Neuronal stem cell (in vitro differentiated cells): ENCODE measurements around the gene CELA2A.
"Not testable (repeated sequence)": the region's sequence is repeated elsewhere in the genome, so short reads cannot be mapped to it uniquely, and the experiment has no call there.

Source experiments
- DNase-seq: peaks from one replicate; pipeline ENCODE4 v3.0.0-alpha.2; 2013; ENCODE audit warnings: low spot score
- H2AFZ ChIP-seq: one replicate; pipeline ENCODE4 v1.6.1; 2013; ENCODE audit warnings: mild to moderate bottlenecking, low read length, inconsistent platforms
- H2AK5ac ChIP-seq: 2 replicates; pipeline ENCODE4 v1.6.1; 2013; ENCODE audit warnings: low read depth, mild to moderate bottlenecking, inconsistent platforms, low read length, moderate library complexity, mixed read lengths
- H2BK120ac ChIP-seq: 2 replicates; pipeline ENCODE4 v1.6.1; 2013; ENCODE audit warnings: low read depth, mild to moderate bottlenecking, inconsistent platforms, low read length, moderate library complexity, mixed read lengths
- H2BK12ac ChIP-seq: one replicate; pipeline ENCODE4 v1.6.1; 2013; ENCODE audit warnings: low read length, inconsistent platforms
- H2BK15ac ChIP-seq: 2 replicates; pipeline ENCODE4 v1.6.1; 2013; ENCODE audit warnings: mild to moderate bottlenecking, low read length, inconsistent platforms, mixed read lengths
- H2BK5ac ChIP-seq: one replicate; pipeline ENCODE4 v1.6.1; 2013; ENCODE audit warnings: inconsistent platforms, mild to moderate bottlenecking, low read length, moderate library complexity
- H3K14ac ChIP-seq: one replicate; pipeline ENCODE4 v1.6.1; 2013; ENCODE audit warnings: low read length, inconsistent platforms
- H3K18ac ChIP-seq: 2 replicates; pipeline ENCODE4 v1.6.1; 2013; ENCODE audit warnings: low read length, inconsistent platforms
- H3K23ac ChIP-seq: 2 replicates; pipeline ENCODE4 v1.6.1; 2013; ENCODE audit warnings: low read depth, mild to moderate bottlenecking, mixed read lengths, low read length, inconsistent platforms; ENCODE audit not compliant: poor library complexity
- H3K27ac ChIP-seq: replicated peaks from 3 replicates; pipeline ENCODE4 v1.5.1; 2013; ENCODE audit warnings: low read length, inconsistent platforms
- H3K27me3 ChIP-seq, 3 experiments: 2 replicates each; pipeline ENCODE4 v1.6.1; 2013; ENCODE audit warnings: low read length in 3 of 3, mild to moderate bottlenecking in 2 of 3, inconsistent platforms in 1 of 3, low read depth in 1 of 3, mixed read lengths in 1 of 3, moderate library complexity in 1 of 3; ENCODE audit not compliant: control insufficient read depth in 3 of 3, insufficient read depth in 3 of 3
- H3K36me3 ChIP-seq, 2 donors: replicated peaks in 1 of 2; 2 replicates each; pipeline ENCODE4 v1.6.1; 2013; ENCODE audit warnings: low read length in 2 of 2; ENCODE audit not compliant: control insufficient read depth in 2 of 2, insufficient read depth in 2 of 2
- H3K4ac ChIP-seq: 2 replicates; pipeline ENCODE4 v1.6.1; 2013; ENCODE audit warnings: inconsistent platforms, mild to moderate bottlenecking, low read length, moderate library complexity
- H3K4me1 ChIP-seq, 2 donors: 1 replicate in 1 of 2; 2 replicates in 1 of 2; pipeline ENCODE4 v1.6.1; 2013; ENCODE audit warnings: low read length in 2 of 2, low read depth in 1 of 2; ENCODE audit not compliant: control insufficient read depth in 2 of 2, insufficient read depth in 1 of 2
- H3K4me2 ChIP-seq: one replicate; pipeline ENCODE4 v1.6.1; 2013; ENCODE audit warnings: mild to moderate bottlenecking, low read length, inconsistent platforms; ENCODE audit not compliant: insufficient read depth, poor library complexity, severe bottlenecking
- H3K4me3 ChIP-seq, 2 donors: 2 replicates each; pipeline ENCODE4 v1.5.1; 2013; ENCODE audit warnings: low read length in 2 of 2, mild to moderate bottlenecking in 2 of 2, inconsistent platforms in 1 of 2, moderate library complexity in 1 of 2
- H3K79me1 ChIP-seq: one replicate; pipeline ENCODE4 v1.6.1; 2013; ENCODE audit warnings: low read depth, mild to moderate bottlenecking, inconsistent platforms, low read length, moderate library complexity
- H3K9ac ChIP-seq: one replicate; pipeline ENCODE4 v1.6.1; 2013; ENCODE audit warnings: mild to moderate bottlenecking, low read depth, low read length, inconsistent platforms; ENCODE audit not compliant: poor library complexity
- H3K9me3 ChIP-seq, 2 donors: replicated peaks in 1 of 2; 2 replicates each; pipeline versions ENCODE3 to v1.6.1; 2013; ENCODE audit warnings: low read length in 2 of 2, mild to moderate bottlenecking in 2 of 2, inconsistent platforms in 1 of 2, low read depth in 1 of 2, mixed read lengths in 1 of 2, moderate library complexity in 1 of 2; ENCODE audit not compliant: control insufficient read depth in 2 of 2, insufficient read depth in 1 of 2
- H4K8ac ChIP-seq: one replicate; pipeline ENCODE4 v1.6.1; 2013; ENCODE audit warnings: low read depth, mild to moderate bottlenecking, inconsistent platforms, low read length, moderate library complexity
- H4K91ac ChIP-seq: one replicate; pipeline ENCODE4 v1.6.1; 2013; ENCODE audit warnings: low read length, low read depth, mild to moderate bottlenecking, inconsistent platforms; ENCODE audit not compliant: poor library complexity
- WGBS, 2 donors: extraction: QIAGEN DNeasy Blood & Tissue Kit; methylation state at CpG; one replicate each; pipeline ENCODE4 v1.1.7; 2013; ENCODE audit warnings: missing lambda C conversion rate in 2 of 2, mixed read lengths in 1 of 2; ENCODE audit not compliant: insufficient read length in 2 of 2, insufficient replicate concordance in 1 of 2; ENCODE audit errors: extremely low coverage in 2 of 2; 5-methylcytosine and 5-hydroxymethylcytosine counted together

Gene CELA2A

GRCh38 chr1:15469821-15470448, 13.4 kb downstream of the CELA2A start:
- not testable (repeated sequence) for H3K18ac ChIP-seq, H2BK15ac ChIP-seq, H2AK5ac ChIP-seq, H3K36me3 ChIP-seq, H2BK12ac ChIP-seq, H3K23ac ChIP-seq, H2AFZ ChIP-seq, DNase-seq, H3K27me3 ChIP-seq, H3K14ac ChIP-seq, H4K91ac ChIP-seq, H3K9ac ChIP-seq, H2BK5ac ChIP-seq, H2BK120ac ChIP-seq, H3K4ac ChIP-seq, H3K4me3 ChIP-seq, H3K79me1 ChIP-seq, H3K9me3 ChIP-seq, H3K4me2 ChIP-seq, H3K27ac ChIP-seq, H4K8ac ChIP-seq, H3K4me1 ChIP-seq
- no CpG with 5 or more reads among the region's 9 CpGs for WGBS, 2 donors

- H3K23ac ChIP-seq, H2AFZ ChIP-seq, H3K9ac ChIP-seq, H3K4me2 ChIP-seq, H2BK15ac ChIP-seq, H2BK5ac ChIP-seq, H3K4me1 ChIP-seq, H3K4me3 ChIP-seq, H3K79me1 ChIP-seq, H2BK12ac ChIP-seq, H3K18ac ChIP-seq, H3K27me3 ChIP-seq, H3K14ac ChIP-seq, H4K91ac ChIP-seq, H3K36me3 ChIP-seq, DNase-seq, H4K8ac ChIP-seq, H2AK5ac ChIP-seq, H2BK120ac ChIP-seq, H3K4ac ChIP-seq, H3K27ac ChIP-seq, H3K9me3 ChIP-seq: not testable (repeated sequence)
- no CpG with 5 or more reads among the region's 5 CpGs for WGBS, 2 donors
Observed at GRCh38 chr1:15471067-15471466, 14.5 kb downstream of the CELA2A start.

- H3K4me1 ChIP-seq, H2BK120ac ChIP-seq, H2AFZ ChIP-seq, H3K9ac ChIP-seq, H3K4me3 ChIP-seq, H3K23ac ChIP-seq, H2AK5ac ChIP-seq, H3K36me3 ChIP-seq, H3K9me3 ChIP-seq, H3K18ac ChIP-seq, H3K4me2 ChIP-seq, H4K91ac ChIP-seq, H3K4ac ChIP-seq, H2BK12ac ChIP-seq, DNase-seq, H2BK15ac ChIP-seq, H3K14ac ChIP-seq, H2BK5ac ChIP-seq, H3K27ac ChIP-seq, H4K8ac ChIP-seq, H3K27me3 ChIP-seq, H3K79me1 ChIP-seq: not testable (repeated sequence)
- WGBS, 2 donors, result no CpG with 5 or more reads among the region's 6 CpGs
Observed at GRCh38 chr1:15471723-15472122, 15.2 kb downstream of the CELA2A start.

GRCh38 chr1:15472587-15472986, 16.1 kb downstream of the CELA2A start:
- Histone ChIP-seq H4K91ac (no peak overlapping the region), H3K79me1 (no peaks in the 10 kb centered on the region), H2BK12ac (no peak overlapping the region), H2BK5ac (no peak overlapping the region), H2BK120ac (no peak overlapping the region), H4K8ac (no peak overlapping the region), H3K18ac (no peak overlapping the region), H3K27ac (no peak overlapping the region), H3K4me2 (no peak overlapping the region), H3K23ac (peak overlapping the region; percentile 34), H3K27me3 (no peaks in the 10 kb centered on the region), H3K36me3 (no peaks in the 10 kb centered on the region), H3K14ac (no peak overlapping the region), H3K4ac (no peak overlapping the region), H3K4me1 (no peaks in the 10 kb centered on the region), H3K9ac (no peak overlapping the region), H3K9me3 (peaks cover 0 to 2% of the 10 kb centered on the region in 2 donors), H3K4me3 (no peak overlapping the region), H2BK15ac (no peak overlapping the region), H2AK5ac (no peak overlapping the region), H2AFZ (peak overlapping the region; percentile 2)
- no peak for DNase-seq
- no CpG with 5 or more reads among the region's 11 CpGs for WGBS, 2 donors
